Smooth muscle cell (in vitro differentiated cells): Measurements from ENCODE around the gene NLRP14. TPM values are rescaled to one million over a fixed set of nuclear protein-coding genes. Genes with fewer than 3 reads are reported as not detected.
A peak's percentile ranks its signal among the peaks of the same experiment; 100 is the strongest.

ENCODE experiments used
- DNase-seq: peaks from one replicate; lab custom pipeline; 2025; ENCODE audit not compliant: unreplicated experiment; lab: John Stamatoyannopoulos, UW
- H2AFZ ChIP-seq: fragments of 200-600 bp; sonication (generic); 2 replicates; pipeline ENCODE4 v1.6.0; 2016; ENCODE audit warnings: antibody characterized with exemption, low read depth, mild to moderate bottlenecking
- H3F3A ChIP-seq: fragments of 200-600 bp; sonication (generic); 2 replicates; pipeline ENCODE4 v1.6.0; 2017; ENCODE audit warnings: antibody characterized with exemption, low read depth
- H3K27ac ChIP-seq: fragments of 200-600 bp; sonication (generic); 2 replicates; pipeline ENCODE4 v1.5.1; 2016; ENCODE audit warnings: low read depth, mild to moderate bottlenecking
- H3K27me3 ChIP-seq: fragments of 200-600 bp; sonication (generic); 2 replicates; pipeline ENCODE4 v1.6.1; 2016; ENCODE audit warnings: low read depth, mild to moderate bottlenecking
- H3K36me3 ChIP-seq: fragments of 200-600 bp; sonication (generic); 2 replicates; pipeline ENCODE4 v1.5.1; 2016; ENCODE audit warnings: low read depth
- H3K4me1 ChIP-seq: fragments of 200-600 bp; sonication (generic); 2 replicates; pipeline ENCODE4 v1.5.1; 2016; ENCODE audit warnings: low read depth
- H3K4me2 ChIP-seq: fragments of 200-600 bp; sonication (generic); 2 replicates; pipeline ENCODE4 v1.6.0; 2016; ENCODE audit warnings: mild to moderate bottlenecking
- H3K4me3 ChIP-seq: fragments of 200-600 bp; sonication (generic); 2 replicates; pipeline ENCODE4 v1.5.1; 2016; ENCODE audit warnings: mild to moderate bottlenecking
- H3K79me2 ChIP-seq: fragments of 200-600 bp; sonication (generic); 2 replicates; pipeline ENCODE4 v1.6.0; 2016; ENCODE audit warnings: low read depth, mild to moderate bottlenecking
- H3K9ac ChIP-seq: fragments of 200-600 bp; sonication (generic); 2 replicates; pipeline ENCODE4 v1.6.0; 2016; ENCODE audit warnings: low read depth
- H3K9me3 ChIP-seq: fragments of 200-600 bp; sonication (generic); replicated peaks from 2 replicates; pipeline ENCODE4 v1.5.1; 2016; ENCODE audit warnings: low read depth
- H4K20me1 ChIP-seq: fragments of 200-600 bp; sonication (generic); 2 replicates; pipeline ENCODE4 v1.6.0; 2016; ENCODE audit warnings: low read depth
- WGBS: methylation state at CpG from one replicate; pipeline ENCODE4 v1.1.7; 2016; ENCODE audit warnings: low lambda C conversion rate; 5-methylcytosine and 5-hydroxymethylcytosine counted together
- polyA plus RNA-seq: library from polyadenylated mRNA; unstranded; fragments of >200 nt; fragmentation: Nextera tagmentation; extraction: Ambion mirVana; gene quantifications from 2 replicates; pipeline ENCODE4 v1.2.1, GENCODE V29; 2016
- total RNA-seq: library from RNA; depleted of rRNA; stranded (reverse); fragments of >200 nt; gene quantifications from 2 replicates; pipeline ENCODE4 v1.2.3, GENCODE V29; 2014
- TF ChIP-seq, protein P1 (sequence below): fragments of 200-600 bp; sonication (generic); IDR thresholded peaks from 2 replicates; pipeline ENCODE4 v1.5.1; 2017; ENCODE audit warnings: borderline replicate concordance, mild to moderate bottlenecking, antibody characterized with exemption; ENCODE audit not compliant: insufficient read depth, poor library complexity, severe bottlenecking

NLRP14 gene
- total and polyA plus RNA-seq, 2 experiments from 2014 or later = 0.34 TPM; not detected in 1

DNA sequence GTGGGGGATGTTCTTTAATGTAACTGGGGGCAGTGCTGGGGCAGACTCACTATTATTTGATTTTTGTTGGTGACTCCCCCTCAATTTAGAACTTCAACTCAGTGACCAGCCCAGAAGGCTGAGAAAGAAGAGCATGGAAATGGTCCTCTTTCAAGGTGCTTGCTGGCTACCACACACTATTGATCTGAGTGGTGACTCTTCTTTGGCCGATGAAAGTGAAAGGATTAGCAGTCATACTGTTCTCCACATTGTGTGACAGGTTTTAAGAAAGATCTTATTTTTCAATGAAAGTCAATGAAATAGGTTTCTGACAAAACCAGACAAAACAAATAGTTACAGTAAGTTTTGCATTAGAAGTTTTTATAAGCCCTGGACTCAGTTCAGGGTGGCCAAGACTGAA, 29.9 kb downstream of the NLRP14 start:
- Histone ChIP-seq H3K27ac (no peak overlapping the region), H3K4me1 (no peaks in the 10 kb centered on the region), H3F3A (no peaks in the 10 kb centered on the region), H3K4me3 (no peak overlapping the region), H3K79me2 (no peaks in the 10 kb centered on the region), H3K27me3 (peaks cover 3% of the 10 kb centered on the region), H2AFZ (no peak overlapping the region), H3K36me3 (no peaks in the 10 kb centered on the region), H3K9ac (no peak overlapping the region), H3K9me3 (no peaks in the 10 kb centered on the region), H4K20me1 (no peaks in the 10 kb centered on the region), H3K4me2 (no peak overlapping the region)
- DNase-seq = no peak
- 100% methylated on average over 1 of the region's 1 CpG for WGBS
- TF ChIP-seq, protein P1, sequence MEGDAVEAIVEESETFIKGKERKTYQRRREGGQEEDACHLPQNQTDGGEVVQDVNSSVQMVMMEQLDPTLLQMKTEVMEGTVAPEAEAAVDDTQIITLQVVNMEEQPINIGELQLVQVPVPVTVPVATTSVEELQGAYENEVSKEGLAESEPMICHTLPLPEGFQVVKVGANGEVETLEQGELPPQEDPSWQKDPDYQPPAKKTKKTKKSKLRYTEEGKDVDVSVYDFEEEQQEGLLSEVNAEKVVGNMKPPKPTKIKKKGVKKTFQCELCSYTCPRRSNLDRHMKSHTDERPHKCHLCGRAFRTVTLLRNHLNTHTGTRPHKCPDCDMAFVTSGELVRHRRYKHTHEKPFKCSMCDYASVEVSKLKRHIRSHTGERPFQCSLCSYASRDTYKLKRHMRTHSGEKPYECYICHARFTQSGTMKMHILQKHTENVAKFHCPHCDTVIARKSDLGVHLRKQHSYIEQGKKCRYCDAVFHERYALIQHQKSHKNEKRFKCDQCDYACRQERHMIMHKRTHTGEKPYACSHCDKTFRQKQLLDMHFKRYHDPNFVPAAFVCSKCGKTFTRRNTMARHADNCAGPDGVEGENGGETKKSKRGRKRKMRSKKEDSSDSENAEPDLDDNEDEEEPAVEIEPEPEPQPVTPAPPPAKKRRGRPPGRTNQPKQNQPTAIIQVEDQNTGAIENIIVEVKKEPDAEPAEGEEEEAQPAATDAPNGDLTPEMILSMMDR = no peak

DNA sequence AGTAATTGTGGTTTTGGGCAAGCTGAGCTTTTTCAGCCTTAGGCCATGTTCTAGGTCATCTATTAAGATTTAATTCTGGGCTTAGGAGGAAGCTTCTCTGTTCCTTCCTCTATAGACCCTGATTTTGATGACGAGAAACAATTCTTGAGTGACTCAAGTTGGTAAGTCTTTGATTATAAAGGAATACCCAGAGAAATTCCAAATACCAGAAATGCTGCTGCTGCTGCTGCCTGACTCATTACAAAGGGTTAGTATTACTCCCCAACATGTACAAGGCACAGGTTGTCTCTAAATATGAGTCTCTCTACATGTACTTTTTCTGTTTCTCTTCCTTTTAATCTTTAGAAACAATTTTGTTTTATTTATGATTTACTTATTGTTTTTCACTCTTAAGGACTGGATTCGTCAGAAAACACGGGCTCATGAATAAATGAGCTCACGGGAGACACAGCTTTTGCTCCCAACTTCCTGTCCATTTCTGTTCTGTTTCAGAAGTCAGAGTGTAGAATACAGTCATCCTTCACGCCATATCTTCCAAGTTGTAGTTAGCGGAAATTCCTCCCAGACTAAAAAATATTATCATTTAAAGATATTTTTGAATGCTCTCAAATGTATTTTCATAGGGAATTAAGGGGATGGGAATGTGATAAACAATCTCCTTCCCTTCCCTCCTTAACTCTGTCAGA, 36.7 kb downstream of the NLRP14 start:
- H3K27ac ChIP-seq = no peak overlapping the region

DNA sequence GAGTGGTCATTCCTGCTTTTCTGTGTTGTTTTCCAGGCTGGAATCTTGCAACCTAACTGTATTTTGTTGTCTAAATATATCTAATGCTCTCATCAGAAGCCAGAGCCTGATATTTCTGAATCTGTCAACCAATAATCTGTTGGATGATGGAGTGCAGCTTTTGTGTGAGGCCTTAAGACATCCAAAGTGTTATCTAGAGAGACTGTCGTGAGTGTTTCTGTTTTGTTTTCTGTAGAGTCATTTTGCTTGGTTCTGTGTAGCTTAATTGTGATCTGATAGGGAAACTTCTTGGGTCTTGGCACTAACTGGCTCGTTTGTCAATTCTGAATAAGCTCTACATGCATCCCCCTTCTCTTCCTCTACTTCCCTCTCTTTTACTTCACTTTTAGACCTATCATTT, 37.4 kb downstream of the NLRP14 start:
- no peak overlapping the region for H3K27ac ChIP-seq
- no peaks in the 10 kb centered on the region for H3K36me3 ChIP-seq
- H3K4me2 ChIP-seq = no peak overlapping the region
- H3K27me3 ChIP-seq = no peaks in the 10 kb centered on the region
- no peak overlapping the region for H2AFZ ChIP-seq
- H3K9me3 ChIP-seq = no peaks in the 10 kb centered on the region
- no peaks in the 10 kb centered on the region for H3K4me1 ChIP-seq
- no peak overlapping the region for H3K9ac ChIP-seq
- H4K20me1 ChIP-seq = no peaks in the 10 kb centered on the region
- 25% methylated on average over 2 of the region's 2 CpGs for WGBS
- no peak overlapping the region for H3K4me3 ChIP-seq
- no peak for DNase-seq
- no peaks in the 10 kb centered on the region for H3K79me2 ChIP-seq
- TF ChIP-seq, protein P1 = no peak
- no peaks in the 10 kb centered on the region for H3F3A ChIP-seq

More for the DNA sequence above, 36.7 kb downstream of the NLRP14 start:
- Histone ChIP-seq H3K9ac (no peak overlapping the region), H3K4me3 (no peak overlapping the region), H3K36me3 (no peaks in the 10 kb centered on the region), H4K20me1 (no peaks in the 10 kb centered on the region), H3F3A (no peaks in the 10 kb centered on the region), H3K4me2 (no peak overlapping the region), H3K4me1 (no peaks in the 10 kb centered on the region), H3K79me2 (no peaks in the 10 kb centered on the region), H3K27me3 (no peaks in the 10 kb centered on the region), H2AFZ (no peak overlapping the region), H3K9me3 (no peaks in the 10 kb centered on the region)
- no peak for DNase-seq
- TF ChIP-seq, protein P1 = no peak
- 79% methylated on average over 6 of the region's 6 CpGs for WGBS

DNA sequence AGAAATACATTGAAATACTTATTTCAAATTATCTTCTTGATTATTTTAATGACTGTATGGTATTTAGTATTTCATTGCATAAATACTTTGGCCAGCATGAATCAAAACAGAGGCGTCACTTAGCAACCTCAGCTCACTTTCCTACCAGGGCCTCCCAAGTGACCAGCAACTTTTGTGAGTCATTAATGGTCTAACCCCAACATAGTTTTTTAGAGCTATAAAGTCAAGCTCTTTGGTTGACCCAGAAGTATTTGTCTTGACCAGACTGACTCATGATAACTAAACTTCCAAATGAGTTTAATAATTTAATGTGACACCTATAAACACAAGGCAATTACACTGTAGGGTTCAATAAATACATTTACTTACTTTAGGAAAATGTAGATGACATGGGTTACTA, 40.6 kb downstream of the NLRP14 start:
- Histone ChIP-seq H3K4me3 (no peak overlapping the region), H3K27ac (peak overlapping the region; percentile 59), H3F3A (no peaks in the 10 kb centered on the region), H3K4me1 (no peaks in the 10 kb centered on the region), H2AFZ (no peak overlapping the region), H3K9ac (peak overlapping the region; percentile 44), H3K4me2 (peak overlapping the region; percentile 29), H4K20me1 (no peaks in the 10 kb centered on the region), H3K79me2 (no peaks in the 10 kb centered on the region), H3K36me3 (no peaks in the 10 kb centered on the region), H3K27me3 (no peaks in the 10 kb centered on the region), H3K9me3 (no peaks in the 10 kb centered on the region)
- TF ChIP-seq, protein P1 = no peak
- WGBS = 52% methylated on average over 1 of the region's 1 CpG
- no peak for DNase-seq
